ENCODE results near the gene RABGAP1.

The RABGAP1 gene

GRCh38 chr9:123008909-123009308, 68.1 kb downstream of the RABGAP1 start:
- no peak for DNase-seq (ENCODE audit: low read depth, low spot score)

GRCh38 chr9:123011380-123011779, 70.6 kb downstream of the RABGAP1 start:
- no peak for DNase-seq (ENCODE audit: low read depth, low spot score)

GRCh38 chr9:123011878-123012528, 71.2 kb downstream of the RABGAP1 start:
- DNase-seq (ENCODE audit: low read depth, low spot score), result no peak

- no peak for DNase-seq (ENCODE audit: low read depth, low spot score)
Observed at GRCh38 chr9:123016631-123017030, 75.8 kb downstream of the RABGAP1 start.

- DNase-seq (ENCODE audit: low read depth, low spot score), result no peak
Observed at GRCh38 chr9:123020796-123021195, 80.0 kb downstream of the RABGAP1 start.

GRCh38 chr9:123026425-123026824, 85.6 kb downstream of the RABGAP1 start:
- no peak for DNase-seq (ENCODE audit: low read depth, low spot score)

- no peak for DNase-seq (ENCODE audit: low read depth, low spot score)
Observed at GRCh38 chr9:123027517-123027916, 86.7 kb downstream of the RABGAP1 start.

GRCh38 chr9:123028136-123028535, 87.3 kb downstream of the RABGAP1 start:
- no peak for DNase-seq (ENCODE audit: low read depth, low spot score)

GRCh38 chr9:123028973-123029372, 88.2 kb downstream of the RABGAP1 start:
- no peak for DNase-seq (ENCODE audit: low read depth, low spot score)

- DNase-seq (ENCODE audit: low read depth, low spot score), result no peak
Observed at GRCh38 chr9:123031963-123032362, 91.1 kb downstream of the RABGAP1 start.

- no peak for DNase-seq (ENCODE audit: low read depth, low spot score)
Observed at GRCh38 chr9:123033352-123033751, 92.5 kb downstream of the RABGAP1 start, which contains the start of gene GPR21. Gene GPR21 (plus strand): TSS chr9:123033667. CDS start chr9:123034567, 900 bp downstream.

- DNase-seq (ENCODE audit: low read depth, low spot score), result no peak
Observed at GRCh38 chr9:123033864-123034601, 93.2 kb downstream of the RABGAP1 start.

- DNase-seq (ENCODE audit: low read depth, low spot score), result no peak
Observed at GRCh38 chr9:123034881-123035510, 94.2 kb downstream of the RABGAP1 start.

- DNase-seq (ENCODE audit: low read depth, low spot score), result no peak
Observed at GRCh38 chr9:123035791-123036190, 95.0 kb downstream of the RABGAP1 start.

GRCh38 chr9:123036893-123037545, 96.2 kb downstream of the RABGAP1 start:
- DNase-seq (ENCODE audit: low read depth, low spot score), result no peak

- DNase-seq (ENCODE audit: low read depth, low spot score), result no peak
Observed at GRCh38 chr9:123039617-123040219, 98.9 kb downstream of the RABGAP1 start.

GRCh38 chr9:123040801-123041200, 100.0 kb downstream of the RABGAP1 start:
- no peak for DNase-seq (ENCODE audit: low read depth, low spot score)

- DNase-seq (ENCODE audit: low read depth, low spot score), result no peak
Observed at GRCh38 chr9:123041489-123041888, 100.7 kb downstream of the RABGAP1 start.

- no peak for DNase-seq (ENCODE audit: low read depth, low spot score)
Observed at GRCh38 chr9:123043081-123043939, 102.5 kb downstream of the RABGAP1 start.

- DNase-seq (ENCODE audit: low read depth, low spot score), result no peak
Observed at GRCh38 chr9:123044586-123044985, 103.8 kb downstream of the RABGAP1 start.

Data from activated CD4-positive, CD25-positive, alpha-beta regulatory T cell treated with anti-CD3 and anti-CD28 coated beads, Interleukin-2, amount 50 U/mL, for 16 hours (primary cell).